ENCODE measurements around the gene CHD6. TPM values are rescaled to one million over a fixed set of nuclear protein-coding genes. Genes with fewer than 3 reads are reported as not detected.

Gene CHD6
- polyA plus RNA-seq, 3 donors from 2014 or later = 35.1 to 57.9 (median 42.0) TPM

DNA sequence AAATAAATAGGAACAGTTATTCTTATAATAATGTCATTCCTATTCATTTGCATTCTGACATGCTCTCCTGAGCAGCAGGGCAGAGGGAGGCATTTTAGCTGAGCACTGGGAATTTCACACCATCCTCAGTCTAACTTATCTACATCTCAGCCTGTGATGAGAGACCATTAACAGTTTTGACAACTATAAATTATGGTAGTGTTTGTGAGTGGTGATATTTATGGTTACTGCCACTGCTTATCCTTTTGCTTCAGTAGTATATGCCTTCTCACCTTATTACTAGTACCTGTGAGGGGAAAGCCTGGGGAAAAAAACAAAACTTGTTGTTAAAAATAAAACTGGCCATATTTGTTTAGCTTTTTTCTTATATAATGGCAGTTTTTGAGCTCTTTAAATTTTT, 17.0 kb upstream of the CHD6 start:
- peaks cover 3 to 7% of the 10 kb centered on the region in 2 donors for H3K4me1 Mint-ChIP-seq
- no peaks in the 10 kb centered on the region for H3K9me3 Mint-ChIP-seq
- no peak overlapping the region for H3K27ac Mint-ChIP-seq
- no peak for DNase-seq
- H3K36me3 Mint-ChIP-seq = no peaks in the 10 kb centered on the region
- H3K27me3 Mint-ChIP-seq (ENCODE audit: low read depth in 3 of 3) = peaks cover 0 to 4% (median 4%) of the 10 kb centered on the region in 3 donors
- H3K4me3 Mint-ChIP-seq = no peak overlapping the region

DNA sequence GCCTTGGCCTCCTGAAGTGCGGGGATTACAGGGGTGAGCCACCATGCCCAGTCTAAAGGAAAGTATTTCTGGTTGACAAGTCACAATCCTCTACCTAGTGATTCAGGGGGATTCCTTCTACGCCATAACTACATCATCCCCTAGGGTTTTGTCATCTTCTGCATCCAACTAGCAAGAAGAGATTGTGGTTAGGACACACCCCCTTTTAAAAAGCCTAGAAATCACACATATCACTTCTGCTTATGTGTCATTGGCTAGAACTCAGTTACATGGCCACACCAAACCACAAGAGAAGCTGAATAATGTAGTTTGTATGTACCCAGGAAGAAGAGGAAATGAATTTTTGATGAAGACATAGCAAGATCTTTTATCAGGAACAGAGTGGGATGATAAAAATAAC, 14.7 kb upstream of the CHD6 start:
- H3K4me3 Mint-ChIP-seq = no peak overlapping the region
- H3K36me3 Mint-ChIP-seq = no peaks in the 10 kb centered on the region
- H3K27ac Mint-ChIP-seq = no peak overlapping the region
- peaks cover 0 to 8% (median 3%) of the 10 kb centered on the region in 3 donors for H3K27me3 Mint-ChIP-seq (ENCODE audit: low read depth in 3 of 3)
- peak in 1 of 3 donors; percentile 23 for DNase-seq
- H3K9me3 Mint-ChIP-seq = no peaks in the 10 kb centered on the region
- H3K4me1 Mint-ChIP-seq = peaks cover 3 to 7% of the 10 kb centered on the region in 2 donors

DNA sequence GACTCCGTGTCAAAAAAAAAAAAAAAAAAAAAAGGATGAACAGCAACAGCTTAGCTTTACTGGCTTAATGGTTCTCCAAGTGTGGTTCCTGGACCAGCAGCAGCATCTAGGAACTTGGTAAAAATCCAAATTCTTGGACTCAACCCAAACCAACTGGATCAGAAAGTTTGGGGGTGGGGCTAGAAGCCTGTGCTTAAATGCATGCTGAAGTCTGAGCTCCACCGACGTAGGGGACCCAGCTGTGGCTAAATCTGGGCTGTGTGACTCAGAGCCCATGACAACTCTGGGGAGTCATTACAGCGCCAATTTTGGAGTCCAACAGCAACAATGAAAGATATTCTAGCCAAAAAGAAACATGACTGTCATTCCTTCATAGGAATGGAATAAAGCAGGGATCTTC, 13.6 kb upstream of the CHD6 start:
- Mint-ChIP-seq H3K9me3 (no peaks in the 10 kb centered on the region), H3K36me3 (no peaks in the 10 kb centered on the region), H3K4me3 (no peak overlapping the region), H3K27me3 (ENCODE audit: low read depth in 3 of 3) (peaks cover 0 to 10% (median 6%) of the 10 kb centered on the region in 3 donors), H3K4me1 (peaks cover 3 to 7% of the 10 kb centered on the region in 2 donors), H3K27ac (no peak overlapping the region)
- DNase-seq = no peak

DNA sequence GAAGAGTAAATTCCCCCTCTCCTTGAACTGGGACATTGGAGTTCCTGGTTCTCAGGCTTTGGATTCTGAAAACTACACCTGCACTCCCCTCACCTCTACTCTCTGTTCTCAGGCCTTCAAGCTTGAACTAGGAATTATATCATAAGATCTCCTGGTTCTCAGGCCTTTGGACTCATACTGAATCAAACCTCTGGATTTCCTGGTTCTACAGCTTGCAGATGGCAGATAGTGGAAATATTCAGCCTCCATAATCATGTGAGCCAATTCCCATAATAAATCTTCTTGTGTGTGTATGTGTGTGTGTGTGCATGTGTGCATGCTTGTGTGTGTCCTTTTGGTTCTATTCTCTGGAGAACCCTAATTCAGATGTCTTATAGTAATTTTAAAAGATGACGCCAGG, 12.7 kb upstream of the CHD6 start:
- Mint-ChIP-seq H3K36me3 (no peaks in the 10 kb centered on the region), H3K4me1 (peaks cover 3 to 7% of the 10 kb centered on the region in 2 donors), H3K27ac (no peak overlapping the region), H3K27me3 (ENCODE audit: low read depth in 3 of 3) (peaks cover 0 to 10% (median 6%) of the 10 kb centered on the region in 3 donors), H3K9me3 (no peaks in the 10 kb centered on the region), H3K4me3 (no peak overlapping the region)
- DNase-seq = no peak

DNA sequence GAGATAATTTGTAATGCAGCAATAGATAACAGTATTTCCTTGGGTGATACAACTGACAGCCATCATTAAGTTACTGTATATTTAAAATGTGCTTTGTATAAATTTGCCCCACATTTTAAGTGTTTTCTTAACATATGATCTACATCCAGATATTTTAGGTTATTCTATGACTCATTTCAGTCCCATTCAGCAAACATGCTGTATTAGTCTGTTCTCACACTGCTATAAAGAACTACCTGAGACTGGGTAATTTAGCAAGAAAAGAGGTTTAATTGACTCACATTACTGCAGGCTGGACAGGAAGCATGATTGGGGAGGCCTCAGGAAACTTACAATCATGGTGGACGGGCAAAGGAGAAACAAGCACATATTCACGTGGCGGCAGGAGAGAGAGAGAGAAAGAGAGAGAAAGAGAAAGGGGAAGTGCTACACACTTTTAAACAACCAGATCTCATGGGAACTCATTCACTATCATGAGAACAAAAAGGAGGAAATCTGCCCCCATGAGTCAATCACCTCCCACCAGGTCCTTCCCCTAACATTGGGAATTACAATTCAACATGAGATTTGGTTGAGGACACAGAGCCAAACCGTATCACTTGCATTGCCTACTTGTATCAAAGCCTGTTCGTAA, 9.6 kb upstream of the CHD6 start:
- Mint-ChIP-seq H3K27ac (no peak overlapping the region), H3K27me3 (ENCODE audit: low read depth in 3 of 3) (peaks cover 0 to 10% (median 6%) of the 10 kb centered on the region in 3 donors), H3K36me3 (no peaks in the 10 kb centered on the region), H3K9me3 (no peaks in the 10 kb centered on the region), H3K4me3 (no peak overlapping the region), H3K4me1 (peaks cover 0 to under 1% of the 10 kb centered on the region in 2 donors)
- no peak for DNase-seq

DNA sequence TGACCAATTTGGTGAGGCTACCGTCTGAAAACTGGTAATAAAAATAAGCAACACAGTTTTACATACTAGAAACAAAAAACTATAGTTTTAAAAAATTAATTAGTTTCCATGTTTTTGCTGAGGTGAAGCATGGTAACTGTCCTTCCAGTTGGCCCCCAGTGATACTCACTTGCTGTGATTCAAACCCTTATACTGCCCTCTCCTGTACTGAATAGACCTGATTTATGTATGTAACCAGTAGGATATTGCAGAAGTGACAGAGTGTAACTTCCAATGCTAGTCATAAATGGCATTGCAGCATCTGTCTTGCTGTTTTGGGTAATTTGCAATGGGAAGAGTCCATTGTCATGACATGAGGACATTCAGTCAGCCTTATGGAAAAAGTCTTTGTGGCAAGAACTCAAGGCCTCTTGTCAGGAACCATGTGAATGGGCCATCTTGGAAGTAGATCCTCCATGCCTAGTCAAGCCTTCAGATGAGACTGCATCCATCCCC, 8.9 kb upstream of the CHD6 start:
- no peaks in the 10 kb centered on the region for H3K36me3 Mint-ChIP-seq
- no peak overlapping the region for H3K4me3 Mint-ChIP-seq
- no peak for DNase-seq
- no peak overlapping the region for H3K27ac Mint-ChIP-seq
- H3K27me3 Mint-ChIP-seq (ENCODE audit: low read depth in 3 of 3) = peaks cover 0 to 8% (median 6%) of the 10 kb centered on the region in 3 donors
- no peaks in the 10 kb centered on the region for H3K9me3 Mint-ChIP-seq
- no peaks in the 10 kb centered on the region for H3K4me1 Mint-ChIP-seq

DNA sequence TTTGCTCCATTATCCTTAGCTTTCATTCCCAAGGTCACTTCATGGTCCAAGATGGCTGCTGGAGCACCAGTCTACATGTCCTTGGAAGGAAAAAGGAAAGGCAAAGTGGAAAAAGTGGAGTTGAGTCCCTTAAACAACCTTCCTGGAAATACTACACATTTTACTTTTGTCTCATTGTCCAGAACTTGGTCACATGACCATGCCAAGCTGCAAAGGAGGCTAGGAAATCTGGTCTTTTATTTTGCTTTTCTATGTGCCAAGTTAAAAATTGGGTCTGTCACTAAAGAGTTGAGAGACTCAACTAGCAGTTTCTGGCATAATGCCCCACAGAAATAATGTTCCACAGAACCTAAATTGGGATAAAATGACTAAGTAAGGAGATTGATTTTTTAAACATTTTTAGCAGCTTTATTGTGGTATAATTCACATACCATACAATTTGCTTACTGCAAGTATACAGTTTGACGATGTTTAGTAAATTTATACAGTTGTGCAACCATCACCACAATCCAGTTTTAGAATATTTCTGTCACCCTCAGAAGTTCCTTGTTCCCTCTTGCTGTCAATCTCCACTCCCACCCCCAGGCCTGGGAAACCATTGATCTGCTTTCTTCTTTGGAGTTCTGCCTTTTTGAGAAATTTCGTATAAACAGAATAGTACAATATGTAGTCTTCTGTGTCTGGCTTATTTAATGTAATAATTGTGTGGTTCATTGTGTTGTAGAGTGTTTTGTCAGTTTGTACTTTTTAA, 5.6 kb upstream of the CHD6 start:
- Mint-ChIP-seq H3K27me3 (ENCODE audit: low read depth in 3 of 3) (peaks cover 2 to 11% (median 3%) of the 10 kb centered on the region in 3 donors), H3K27ac (no peak overlapping the region), H3K36me3 (no peaks in the 10 kb centered on the region), H3K4me3 (no peak overlapping the region), H3K4me1 (peaks cover 0 to 12% of the 10 kb centered on the region in 2 donors), H3K9me3 (no peaks in the 10 kb centered on the region)
- no peak for DNase-seq

DNA sequence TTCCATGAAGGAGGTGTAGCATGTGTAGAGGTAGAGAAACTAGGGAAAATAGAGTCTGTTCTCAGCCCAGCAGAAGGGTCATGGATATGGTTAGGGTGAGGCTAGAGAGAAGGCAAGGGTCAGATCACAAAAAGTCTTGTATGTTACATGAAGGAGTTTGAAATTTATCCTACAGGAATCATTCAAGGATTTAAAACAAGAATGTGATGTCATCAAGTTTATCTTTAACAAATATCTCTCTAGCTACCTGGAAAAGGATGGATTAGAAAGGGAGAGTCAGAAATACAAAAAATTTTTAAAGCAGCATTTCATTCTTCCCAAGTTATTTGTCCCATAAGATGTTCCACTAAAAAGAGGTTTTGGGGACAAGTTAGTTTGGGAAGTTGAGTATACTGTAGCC, 4.4 kb upstream of the CHD6 start:
- Mint-ChIP-seq H3K4me3 (no peak overlapping the region), H3K9me3 (no peaks in the 10 kb centered on the region)

DNA sequence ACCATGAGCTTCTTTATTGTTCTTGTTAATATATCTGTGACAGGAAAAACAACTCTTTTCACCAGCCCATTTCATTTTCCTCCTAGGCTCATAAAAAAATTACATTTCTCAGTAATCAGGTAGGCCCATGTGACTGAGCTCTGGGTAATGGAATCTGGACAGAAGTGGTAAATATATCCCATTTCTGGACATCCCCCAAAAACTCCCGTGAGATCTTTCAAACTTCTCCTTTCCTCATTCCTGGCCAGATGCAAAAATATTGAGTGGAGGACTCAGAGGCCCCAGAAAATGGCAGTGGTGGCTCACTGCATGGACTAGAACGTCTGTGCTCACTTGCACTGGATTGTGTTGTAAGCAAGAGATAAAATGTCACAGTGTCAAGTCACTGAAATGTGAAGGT, 3.8 kb upstream of the CHD6 start:
- H3K36me3 Mint-ChIP-seq = no peaks in the 10 kb centered on the region
- peaks cover 5 to 17% of the 10 kb centered on the region in 2 donors for H3K4me1 Mint-ChIP-seq
- H3K9me3 Mint-ChIP-seq = no peaks in the 10 kb centered on the region
- peaks cover 2 to 9% (median 3%) of the 10 kb centered on the region in 3 donors for H3K27me3 Mint-ChIP-seq (ENCODE audit: low read depth in 3 of 3)
- DNase-seq = no peak
- H3K4me3 Mint-ChIP-seq = no peak overlapping the region
- no peak overlapping the region for H3K27ac Mint-ChIP-seq

More for the DNA sequence above, 4.4 kb upstream of the CHD6 start:
- no peaks in the 10 kb centered on the region for H3K36me3 Mint-ChIP-seq
- peaks cover 2 to 6% (median 4%) of the 10 kb centered on the region in 3 donors for H3K27me3 Mint-ChIP-seq (ENCODE audit: low read depth in 3 of 3)
- H3K27ac Mint-ChIP-seq = no peak overlapping the region
- no peak for DNase-seq
- H3K4me1 Mint-ChIP-seq = peaks cover 0 to 12% of the 10 kb centered on the region in 2 donors

DNA sequence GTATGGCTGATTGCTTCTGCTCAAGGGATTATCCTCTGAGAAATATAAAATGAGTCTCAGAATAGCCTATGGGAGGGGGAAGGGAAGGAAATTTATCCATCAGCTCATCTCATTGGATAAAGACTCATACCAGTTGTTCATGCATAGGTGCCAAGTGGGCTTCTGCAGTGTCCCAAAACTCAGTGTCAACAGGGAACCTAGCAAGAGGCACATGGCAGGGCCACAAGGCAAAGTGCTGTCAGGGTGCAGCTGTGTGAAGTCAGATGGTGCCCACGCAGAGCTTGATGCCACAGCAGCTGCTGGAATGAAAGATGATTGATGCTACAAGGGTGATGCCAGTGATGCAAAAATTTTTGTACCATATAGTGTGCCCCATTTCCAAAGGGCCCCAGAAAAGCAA, 3.2 kb upstream of the CHD6 start:
- Mint-ChIP-seq H3K27ac (no peak overlapping the region), H3K4me1 (peaks cover 10 to 23% of the 10 kb centered on the region in 2 donors), H3K9me3 (no peaks in the 10 kb centered on the region), H3K36me3 (no peaks in the 10 kb centered on the region), H3K4me3 (no peak overlapping the region), H3K27me3 (ENCODE audit: low read depth in 3 of 3) (peaks cover 2 to 9% (median 3%) of the 10 kb centered on the region in 3 donors)
- no peak for DNase-seq

DNA sequence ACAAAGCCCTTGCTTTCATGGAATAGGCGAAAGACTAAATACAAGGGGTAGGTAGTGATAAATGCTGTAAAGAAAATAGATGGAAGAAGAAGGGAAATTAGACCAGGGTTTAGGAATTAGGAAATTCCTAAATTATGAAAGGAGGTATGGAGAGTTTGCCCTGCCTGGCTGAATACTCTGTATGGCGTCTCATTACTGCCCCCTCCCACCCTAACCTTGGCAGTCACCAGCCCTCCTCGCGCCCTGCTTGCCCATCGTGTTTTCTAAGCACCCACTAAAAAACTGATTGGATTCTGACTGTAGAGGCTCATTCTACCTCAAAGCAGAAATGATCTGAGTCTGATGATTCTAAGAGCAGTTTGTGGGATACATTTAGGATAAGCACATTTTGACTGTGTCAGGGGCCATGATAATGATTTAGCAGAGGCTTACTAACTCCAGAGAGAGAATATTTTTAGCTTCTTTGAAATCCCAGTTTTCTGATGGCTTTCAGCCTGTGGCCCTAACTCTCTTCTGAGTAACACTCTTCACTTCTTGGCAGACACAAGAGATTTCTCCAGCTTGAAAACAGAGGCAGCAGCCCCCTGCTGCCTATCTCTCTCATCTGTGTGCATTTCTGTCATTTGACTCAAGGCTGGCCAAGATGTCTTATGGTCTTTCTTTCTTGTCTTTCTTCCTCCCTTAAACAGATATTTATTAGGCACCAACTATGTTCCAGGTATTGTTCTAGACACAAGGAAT, 1.4 kb upstream of the CHD6 start:
- Mint-ChIP-seq H3K27me3 (ENCODE audit: low read depth in 3 of 3) (peaks cover 2 to 8% (median 3%) of the 10 kb centered on the region in 3 donors), H3K4me3 (peak overlapping the region; percentile 66 to 93 (median 76)), H3K4me1 (peaks cover 25 to 42% of the 10 kb centered on the region in 2 donors), H3K36me3 (no peaks in the 10 kb centered on the region), H3K9me3 (no peaks in the 10 kb centered on the region), H3K27ac (peak overlapping the region in 3 of 6 donors; percentile 20 to 80 (median 53))
- no peak for DNase-seq

DNA sequence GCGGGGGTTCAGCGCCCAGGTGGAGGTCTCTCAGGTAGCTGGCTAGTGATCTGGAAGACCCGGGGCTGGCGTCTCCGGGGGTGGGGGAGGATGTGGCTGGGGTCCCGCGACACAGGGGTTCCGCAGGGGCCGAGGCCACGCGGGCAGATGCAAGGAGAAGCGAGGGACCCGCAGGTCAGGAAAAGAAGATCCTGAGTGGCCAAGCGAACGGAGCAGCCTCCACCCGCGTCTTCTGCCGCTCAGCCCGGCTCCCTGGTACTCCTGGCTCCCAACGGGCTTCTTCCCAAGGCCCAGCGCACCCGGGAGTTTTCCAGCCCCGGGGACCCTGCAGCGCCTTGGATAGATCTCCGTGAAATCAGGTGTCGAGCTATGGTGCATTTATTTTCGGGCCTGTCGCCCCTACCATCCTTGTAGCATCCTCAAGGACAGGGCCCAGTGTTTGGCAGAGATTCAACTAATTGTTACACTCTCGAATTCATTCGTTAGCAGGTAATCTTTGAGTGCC, 682 bp upstream of the CHD6 start:
- Mint-ChIP-seq H3K9me3 (no peaks in the 10 kb centered on the region), H3K27ac (peak overlapping the region in 3 of 6 donors; percentile 20 to 80 (median 53))
- DNase-seq = no peak

DNA sequence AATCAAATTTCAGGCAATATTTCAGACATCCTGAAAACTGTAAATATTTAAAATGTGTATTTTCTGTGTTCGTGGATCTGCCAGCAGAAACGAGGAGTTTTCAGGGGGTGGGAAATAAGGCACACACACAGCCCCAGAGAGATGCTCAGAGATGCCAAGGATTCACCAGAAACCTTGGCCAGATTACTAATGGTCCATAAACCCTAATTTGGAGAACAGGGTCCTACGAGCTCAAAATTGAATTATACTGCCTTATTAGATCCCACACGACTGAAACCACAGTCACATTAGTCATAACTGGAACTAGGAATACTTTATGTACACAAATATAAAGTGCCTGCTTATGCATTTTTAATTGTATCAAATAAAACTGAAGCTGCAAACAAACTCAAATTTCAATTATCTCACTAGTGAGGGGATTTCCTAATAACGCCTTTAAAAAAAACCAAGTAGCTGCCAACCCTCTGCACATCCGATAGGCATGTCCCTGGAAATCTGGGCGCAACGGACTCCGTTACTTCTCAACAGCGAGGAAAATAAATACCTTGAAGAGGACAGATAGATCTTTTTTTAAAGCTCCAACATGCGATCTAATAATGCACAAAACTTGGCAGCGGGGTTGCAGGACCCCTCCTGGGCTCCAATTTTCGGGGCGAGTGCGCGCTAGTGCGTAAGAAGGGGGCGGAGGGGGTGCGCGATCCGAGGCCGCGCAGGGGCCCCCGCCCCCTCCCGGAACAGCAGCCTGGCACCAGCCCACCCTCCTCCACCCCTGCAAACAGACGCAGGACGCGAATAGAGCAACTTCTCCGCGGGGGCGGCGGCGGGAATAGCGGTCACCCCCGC, 897 bp downstream of the CHD6 start:
- Mint-ChIP-seq H3K4me1 (peaks cover 29 to 56% of the 10 kb centered on the region in 2 donors), H3K36me3 (no peaks in the 10 kb centered on the region), H3K9me3 (no peaks in the 10 kb centered on the region), H3K27ac (peak overlapping the region; percentile 80 to 91 (median 84)), H3K27me3 (ENCODE audit: low read depth in 3 of 3) (peaks cover 2 to 6% (median 3%) of the 10 kb centered on the region in 3 donors), H3K4me3 (peak overlapping the region; percentile 91 to 95 (median 93))
- DNase-seq = peak; percentile 49 to 53 (median 52)

More for the DNA sequence above, 682 bp upstream of the CHD6 start:
- Mint-ChIP-seq H3K4me1 (peaks cover 29 to 47% of the 10 kb centered on the region in 2 donors), H3K36me3 (no peaks in the 10 kb centered on the region), H3K4me3 (peak overlapping the region; percentile 66 to 93 (median 76)), H3K27me3 (ENCODE audit: low read depth in 3 of 3) (peaks cover 2 to 6% (median 3%) of the 10 kb centered on the region in 3 donors)

All from immature natural killer cell (primary cell).